Duodenal mucosa (tissue), 2 donors: Measurements from ENCODE around the gene APPBP2.
"Not testable (repeated sequence)": the region's sequence is repeated elsewhere in the genome, so short reads cannot be mapped to it uniquely, and the experiment has no call there.

Experiments used
- H3K27ac ChIP-seq: one replicate; pipeline ENCODE4 v1.7.0; 2013; ENCODE audit warnings: low read depth, low read length
- H3K27me3 ChIP-seq, 2 donors: one replicate each; pipeline ENCODE4 v1.7.0; 2013; ENCODE audit warnings: low read length in 2 of 2, control low read depth in 1 of 2; ENCODE audit not compliant: insufficient read depth in 2 of 2, control insufficient read depth in 1 of 2
- H3K36me3 ChIP-seq, 2 donors: one replicate each; pipeline ENCODE4 v1.7.0; 2013; ENCODE audit warnings: low read length in 2 of 2, control low read depth in 1 of 2; ENCODE audit not compliant: insufficient read depth in 2 of 2, control insufficient read depth in 1 of 2
- H3K4me1 ChIP-seq, 2 donors: one replicate each; pipeline ENCODE4 v1.7.0; 2013; ENCODE audit warnings: low read length in 2 of 2, control low read depth in 1 of 2; ENCODE audit not compliant: insufficient read depth in 2 of 2, control insufficient read depth in 1 of 2
- H3K4me3 ChIP-seq, 2 donors: one replicate each; pipeline ENCODE4 v1.7.0; 2013; ENCODE audit warnings: low read length in 2 of 2, low read depth in 1 of 2
- H3K9ac ChIP-seq, 2 donors: one replicate each; pipeline ENCODE4 v1.7.0; 2013; ENCODE audit warnings: low read length in 2 of 2, low read depth in 1 of 2
- H3K9me3 ChIP-seq, 2 donors: one replicate each; pipeline ENCODE4 v1.7.0; 2013; ENCODE audit warnings: low read length in 2 of 2, control low read depth in 1 of 2; ENCODE audit not compliant: control insufficient read depth in 1 of 2

The APPBP2 gene

GRCh38 chr17:60519795-60520194 is 6.2 kb downstream of the APPBP2 start:
- Histone ChIP-seq H3K27ac (no peak overlapping the region), H3K9ac (no peak overlapping the region), H3K36me3 (peaks cover 4 to 19% of the 10 kb centered on the region in 2 donors), H3K27me3 (no peaks in the 10 kb centered on the region), H3K9me3 (no peaks in the 10 kb centered on the region), H3K4me3 (no peak overlapping the region), H3K4me1 (peaks cover 11 to 18% of the 10 kb centered on the region in 2 donors)

- H3K4me1 ChIP-seq = not testable (repeated sequence)
These were observed 10.4 kb downstream of the APPBP2 start for GRCh38 chr17:60515683-60516082.

GRCh38 chr17:60515199-60515598 is 10.8 kb downstream of the APPBP2 start:
- H3K4me1 ChIP-seq, H3K9me3 ChIP-seq, H3K27me3 ChIP-seq, H3K4me3 ChIP-seq, H3K27ac ChIP-seq, H3K9ac ChIP-seq: not testable (repeated sequence)
- H3K36me3 ChIP-seq = peaks cover 0 to 29% of the 10 kb centered on the region in 2 donors

More at GRCh38 chr17:60515683-60516082, 10.4 kb downstream of the APPBP2 start:
- H3K9me3 ChIP-seq, H3K27me3 ChIP-seq, H3K27ac ChIP-seq, H3K9ac ChIP-seq, H3K4me3 ChIP-seq: not testable (repeated sequence)
- peaks cover 0 to 29% of the 10 kb centered on the region in 2 donors for H3K36me3 ChIP-seq

- H3K27ac ChIP-seq = no peak overlapping the region
- no peak overlapping the region for H3K9ac ChIP-seq
- H3K4me1 ChIP-seq = no peaks in the 10 kb centered on the region
- no peaks in the 10 kb centered on the region for H3K9me3 ChIP-seq
- peaks cover 0 to 29% of the 10 kb centered on the region in 2 donors for H3K36me3 ChIP-seq
- no peak overlapping the region for H3K4me3 ChIP-seq
- H3K27me3 ChIP-seq = no peaks in the 10 kb centered on the region
These were observed 11.5 kb downstream of the APPBP2 start for GRCh38 chr17:60514500-60514899.

GRCh38 chr17:60514053-60514452 is 12.0 kb downstream of the APPBP2 start:
- H3K4me1 ChIP-seq = no peaks in the 10 kb centered on the region
- no peaks in the 10 kb centered on the region for H3K27me3 ChIP-seq
- no peaks in the 10 kb centered on the region for H3K9me3 ChIP-seq
- H3K27ac ChIP-seq = no peak overlapping the region
- H3K9ac ChIP-seq = no peak overlapping the region
- H3K36me3 ChIP-seq = peaks cover 0 to 26% of the 10 kb centered on the region in 2 donors
- H3K4me3 ChIP-seq = no peak overlapping the region

- H3K27me3 ChIP-seq = no peaks in the 10 kb centered on the region
- no peaks in the 10 kb centered on the region for H3K4me1 ChIP-seq
- no peak overlapping the region for H3K9ac ChIP-seq
- H3K27ac ChIP-seq = no peak overlapping the region
- peaks cover 0 to 17% of the 10 kb centered on the region in 2 donors for H3K36me3 ChIP-seq
- H3K4me3 ChIP-seq = no peak overlapping the region
- no peaks in the 10 kb centered on the region for H3K9me3 ChIP-seq
These were observed 13.0 kb downstream of the APPBP2 start for GRCh38 chr17:60513014-60513413.

- Histone ChIP-seq H3K9ac (no peak overlapping the region), H3K4me1 (no peaks in the 10 kb centered on the region), H3K9me3 (no peaks in the 10 kb centered on the region), H3K27ac (no peak overlapping the region), H3K27me3 (no peaks in the 10 kb centered on the region), H3K4me3 (no peak overlapping the region), H3K36me3 (peaks cover 0 to 10% of the 10 kb centered on the region in 2 donors)
These were observed 15.3 kb downstream of the APPBP2 start for GRCh38 chr17:60510723-60511122.

GRCh38 chr17:60510031-60510430 is 16.0 kb downstream of the APPBP2 start:
- no peaks in the 10 kb centered on the region for H3K4me1 ChIP-seq
- no peaks in the 10 kb centered on the region for H3K27me3 ChIP-seq
- H3K9me3 ChIP-seq = no peaks in the 10 kb centered on the region
- peaks cover 0 to 10% of the 10 kb centered on the region in 2 donors for H3K36me3 ChIP-seq
- no peak overlapping the region for H3K4me3 ChIP-seq
- H3K9ac ChIP-seq = no peak overlapping the region
- no peak overlapping the region for H3K27ac ChIP-seq

- Histone ChIP-seq H3K27ac (no peak overlapping the region), H3K9ac (no peak overlapping the region), H3K4me1 (no peaks in the 10 kb centered on the region), H3K9me3 (no peaks in the 10 kb centered on the region), H3K27me3 (no peaks in the 10 kb centered on the region), H3K36me3 (peaks cover 0 to 10% of the 10 kb centered on the region in 2 donors), H3K4me3 (no peak overlapping the region)
These were observed 17.6 kb downstream of the APPBP2 start for GRCh38 chr17:60508384-60508980.

GRCh38 chr17:60506312-60506711 is 19.7 kb downstream of the APPBP2 start:
- Histone ChIP-seq H3K4me3 (no peak overlapping the region), H3K9me3 (no peaks in the 10 kb centered on the region), H3K4me1 (no peaks in the 10 kb centered on the region), H3K27ac (no peak overlapping the region), H3K36me3 (peaks cover 0 to 3% of the 10 kb centered on the region in 2 donors), H3K9ac (no peak overlapping the region), H3K27me3 (no peaks in the 10 kb centered on the region)
